SK-N-SH (cell line): ENCODE data around the gene LHX5.

ENCODE experiments used
- POLR2AphosphoS5 ChIP-seq: IDR thresholded peaks from 2 replicates; pipeline ENCODE4 v1.6.1; 2012; ENCODE audit warnings: low read depth, low read length
- RAD21 ChIP-seq: IDR thresholded peaks from 2 replicates; pipeline ENCODE4 v1.6.1; 2012; ENCODE audit warnings: mild to moderate bottlenecking, low read length
- TEAD4 ChIP-seq: IDR thresholded peaks from 2 replicates; pipeline ENCODE4 v1.4.0; 2012; ENCODE audit warnings: mild to moderate bottlenecking, borderline replicate concordance; ENCODE audit not compliant: insufficient read depth
- TF ChIP-seq, protein P1 (sequence below): fragments of 200-600 bp; sonication (generic); IDR thresholded peaks from 2 replicates; pipeline ENCODE4 v1.6.1; 2017; ENCODE audit warnings: antibody characterized with exemption, mild to moderate bottlenecking, moderate library complexity

DNA sequence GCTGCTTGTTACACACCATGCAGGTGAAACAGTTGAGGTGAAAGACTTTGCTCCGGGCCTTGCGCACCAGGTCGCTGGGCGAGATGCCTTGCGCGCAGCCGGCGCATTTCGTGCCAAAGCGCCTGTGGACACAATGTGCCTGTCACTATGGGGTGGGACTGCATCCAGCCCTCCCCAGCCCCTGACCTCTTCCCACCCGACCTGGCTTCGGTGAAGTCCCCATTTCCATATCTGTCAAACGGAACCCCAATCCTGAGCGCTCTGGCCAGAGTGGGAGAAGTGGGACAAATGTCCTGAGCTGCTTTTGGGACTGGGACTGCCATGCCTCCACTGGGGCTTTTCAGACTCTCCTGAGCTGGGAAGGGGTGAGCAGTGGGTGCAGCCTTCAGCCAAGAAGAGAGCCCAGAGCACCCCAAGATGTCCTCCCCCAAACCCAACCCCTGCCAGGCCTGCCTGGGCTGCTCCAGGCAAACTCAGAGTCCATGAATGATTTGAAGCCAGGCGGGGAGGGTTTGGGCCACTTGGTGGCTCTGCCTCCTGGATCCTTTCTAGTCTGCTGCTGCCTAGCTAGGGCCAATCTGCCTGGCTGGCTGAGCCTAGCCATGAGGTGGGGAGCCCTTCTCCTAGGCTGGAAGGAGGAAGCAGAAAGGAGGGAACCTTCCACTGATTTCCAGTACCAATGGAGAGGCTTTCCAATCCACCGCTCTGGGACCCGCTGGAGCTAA is 2.3 kb downstream of the LHX5 start:
- TF ChIP-seq, protein P1, sequence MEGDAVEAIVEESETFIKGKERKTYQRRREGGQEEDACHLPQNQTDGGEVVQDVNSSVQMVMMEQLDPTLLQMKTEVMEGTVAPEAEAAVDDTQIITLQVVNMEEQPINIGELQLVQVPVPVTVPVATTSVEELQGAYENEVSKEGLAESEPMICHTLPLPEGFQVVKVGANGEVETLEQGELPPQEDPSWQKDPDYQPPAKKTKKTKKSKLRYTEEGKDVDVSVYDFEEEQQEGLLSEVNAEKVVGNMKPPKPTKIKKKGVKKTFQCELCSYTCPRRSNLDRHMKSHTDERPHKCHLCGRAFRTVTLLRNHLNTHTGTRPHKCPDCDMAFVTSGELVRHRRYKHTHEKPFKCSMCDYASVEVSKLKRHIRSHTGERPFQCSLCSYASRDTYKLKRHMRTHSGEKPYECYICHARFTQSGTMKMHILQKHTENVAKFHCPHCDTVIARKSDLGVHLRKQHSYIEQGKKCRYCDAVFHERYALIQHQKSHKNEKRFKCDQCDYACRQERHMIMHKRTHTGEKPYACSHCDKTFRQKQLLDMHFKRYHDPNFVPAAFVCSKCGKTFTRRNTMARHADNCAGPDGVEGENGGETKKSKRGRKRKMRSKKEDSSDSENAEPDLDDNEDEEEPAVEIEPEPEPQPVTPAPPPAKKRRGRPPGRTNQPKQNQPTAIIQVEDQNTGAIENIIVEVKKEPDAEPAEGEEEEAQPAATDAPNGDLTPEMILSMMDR, result no peak
- TF ChIP-seq TEAD4, result no peak
- no peak for TF ChIP-seq POLR2AphosphoS5
- no peak for TF ChIP-seq RAD21
